Measurements from ENCODE around the gene CHL1.

Gene CHL1, protein sequence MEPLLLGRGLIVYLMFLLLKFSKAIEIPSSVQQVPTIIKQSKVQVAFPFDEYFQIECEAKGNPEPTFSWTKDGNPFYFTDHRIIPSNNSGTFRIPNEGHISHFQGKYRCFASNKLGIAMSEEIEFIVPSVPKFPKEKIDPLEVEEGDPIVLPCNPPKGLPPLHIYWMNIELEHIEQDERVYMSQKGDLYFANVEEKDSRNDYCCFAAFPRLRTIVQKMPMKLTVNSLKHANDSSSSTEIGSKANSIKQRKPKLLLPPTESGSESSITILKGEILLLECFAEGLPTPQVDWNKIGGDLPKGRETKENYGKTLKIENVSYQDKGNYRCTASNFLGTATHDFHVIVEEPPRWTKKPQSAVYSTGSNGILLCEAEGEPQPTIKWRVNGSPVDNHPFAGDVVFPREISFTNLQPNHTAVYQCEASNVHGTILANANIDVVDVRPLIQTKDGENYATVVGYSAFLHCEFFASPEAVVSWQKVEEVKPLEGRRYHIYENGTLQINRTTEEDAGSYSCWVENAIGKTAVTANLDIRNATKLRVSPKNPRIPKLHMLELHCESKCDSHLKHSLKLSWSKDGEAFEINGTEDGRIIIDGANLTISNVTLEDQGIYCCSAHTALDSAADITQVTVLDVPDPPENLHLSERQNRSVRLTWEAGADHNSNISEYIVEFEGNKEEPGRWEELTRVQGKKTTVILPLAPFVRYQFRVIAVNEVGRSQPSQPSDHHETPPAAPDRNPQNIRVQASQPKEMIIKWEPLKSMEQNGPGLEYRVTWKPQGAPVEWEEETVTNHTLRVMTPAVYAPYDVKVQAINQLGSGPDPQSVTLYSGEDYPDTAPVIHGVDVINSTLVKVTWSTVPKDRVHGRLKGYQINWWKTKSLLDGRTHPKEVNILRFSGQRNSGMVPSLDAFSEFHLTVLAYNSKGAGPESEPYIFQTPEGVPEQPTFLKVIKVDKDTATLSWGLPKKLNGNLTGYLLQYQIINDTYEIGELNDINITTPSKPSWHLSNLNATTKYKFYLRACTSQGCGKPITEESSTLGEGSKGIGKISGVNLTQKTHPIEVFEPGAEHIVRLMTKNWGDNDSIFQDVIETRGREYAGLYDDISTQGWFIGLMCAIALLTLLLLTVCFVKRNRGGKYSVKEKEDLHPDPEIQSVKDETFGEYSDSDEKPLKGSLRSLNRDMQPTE (N-terminal part only)

DNA sequence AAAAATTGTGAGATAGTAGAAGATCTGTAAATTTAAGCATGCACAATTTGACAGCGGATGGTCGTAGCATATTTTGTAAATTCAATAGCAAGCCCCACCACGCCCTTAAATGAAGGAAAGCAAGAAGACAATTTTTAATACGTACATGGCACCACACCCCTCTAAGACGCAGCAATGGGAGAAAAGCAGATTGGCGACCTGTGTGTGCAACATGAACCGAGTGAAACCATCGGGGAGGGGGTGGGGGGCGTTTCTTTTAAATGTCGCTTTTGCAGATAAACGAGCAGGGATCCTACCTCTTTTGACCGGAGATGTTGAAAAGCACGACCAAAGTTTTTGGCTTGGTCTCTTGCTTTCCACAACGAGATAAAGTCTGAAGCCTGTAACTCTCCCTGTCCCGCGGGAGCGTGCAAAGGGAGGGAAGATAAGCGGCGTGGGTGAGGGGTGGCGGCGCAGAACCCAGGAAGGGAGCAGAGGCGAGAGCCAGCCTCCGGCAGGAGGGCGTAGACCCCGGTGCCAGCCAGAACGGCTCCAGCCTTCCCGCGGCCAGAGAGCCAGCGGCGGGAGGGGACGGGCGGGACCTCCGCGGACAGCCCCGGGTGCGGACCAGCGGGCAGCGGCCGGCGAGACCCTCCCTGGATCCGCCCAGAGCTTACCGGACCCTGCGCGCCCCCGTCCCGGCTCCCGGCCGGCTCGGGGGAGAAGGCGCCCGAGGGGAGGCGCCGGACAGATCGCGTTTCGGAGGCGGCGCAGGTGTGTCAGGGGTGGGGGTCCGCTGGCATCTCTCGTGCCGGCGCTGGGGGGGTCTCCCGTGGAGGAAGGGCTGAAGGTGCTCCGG, at the start of gene CHL1:
CHL1 (plus strand) TSS at position 453 of the 838 bp plus-strand sequence. CDS start 123,014 bp downstream, outside the sequence.
- CTCF ChIA-PET: no interaction called here
- TF ChIP-seq, protein P1, sequence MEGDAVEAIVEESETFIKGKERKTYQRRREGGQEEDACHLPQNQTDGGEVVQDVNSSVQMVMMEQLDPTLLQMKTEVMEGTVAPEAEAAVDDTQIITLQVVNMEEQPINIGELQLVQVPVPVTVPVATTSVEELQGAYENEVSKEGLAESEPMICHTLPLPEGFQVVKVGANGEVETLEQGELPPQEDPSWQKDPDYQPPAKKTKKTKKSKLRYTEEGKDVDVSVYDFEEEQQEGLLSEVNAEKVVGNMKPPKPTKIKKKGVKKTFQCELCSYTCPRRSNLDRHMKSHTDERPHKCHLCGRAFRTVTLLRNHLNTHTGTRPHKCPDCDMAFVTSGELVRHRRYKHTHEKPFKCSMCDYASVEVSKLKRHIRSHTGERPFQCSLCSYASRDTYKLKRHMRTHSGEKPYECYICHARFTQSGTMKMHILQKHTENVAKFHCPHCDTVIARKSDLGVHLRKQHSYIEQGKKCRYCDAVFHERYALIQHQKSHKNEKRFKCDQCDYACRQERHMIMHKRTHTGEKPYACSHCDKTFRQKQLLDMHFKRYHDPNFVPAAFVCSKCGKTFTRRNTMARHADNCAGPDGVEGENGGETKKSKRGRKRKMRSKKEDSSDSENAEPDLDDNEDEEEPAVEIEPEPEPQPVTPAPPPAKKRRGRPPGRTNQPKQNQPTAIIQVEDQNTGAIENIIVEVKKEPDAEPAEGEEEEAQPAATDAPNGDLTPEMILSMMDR (IDR thresholded peaks at IDR 0.05; ENCODE audit: control extremely low read depth, extremely low read depth, low read depth, missing control alignments): no peak
- POLR2A ChIA-PET: no interaction called here
- peak; percentile 17 for DNase-seq (ENCODE audit: extremely low spot score)

DNA sequence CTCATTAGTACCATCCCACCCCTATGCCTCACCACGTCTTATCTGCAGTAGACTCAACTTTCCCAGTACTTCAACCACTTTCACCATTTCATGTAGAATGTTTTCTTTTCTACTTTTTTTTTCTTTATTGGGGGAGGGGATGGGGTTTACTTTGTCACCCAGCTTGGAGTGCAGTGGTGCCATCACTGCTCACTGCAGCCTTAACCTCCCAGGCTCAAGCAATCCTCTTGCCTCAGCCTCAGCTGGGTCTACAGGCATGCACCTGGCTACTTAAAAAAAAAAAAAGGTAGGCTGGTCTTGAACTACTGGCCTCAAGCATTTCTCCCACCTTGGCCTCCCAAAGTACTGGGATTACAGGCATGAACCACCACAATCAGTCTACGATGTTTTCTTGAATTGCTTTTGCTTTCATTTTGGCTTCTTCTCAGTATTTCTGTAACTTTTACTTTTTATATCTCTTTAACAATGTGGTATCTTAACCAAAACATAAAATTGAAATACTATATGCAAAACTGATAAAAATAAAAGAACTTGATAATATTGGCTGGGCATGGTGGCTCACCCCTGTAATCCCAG, 44.9 kb upstream of the CHL1 start:
- POLR2A ChIA-PET: no interaction called here
- DNase-seq (ENCODE audit: extremely low spot score): no peak
- TF ChIP-seq, protein P1 (IDR thresholded peaks at IDR 0.05; ENCODE audit: control extremely low read depth, extremely low read depth, low read depth, missing control alignments): no peak
- CTCF ChIA-PET: no interaction called here

DNA sequence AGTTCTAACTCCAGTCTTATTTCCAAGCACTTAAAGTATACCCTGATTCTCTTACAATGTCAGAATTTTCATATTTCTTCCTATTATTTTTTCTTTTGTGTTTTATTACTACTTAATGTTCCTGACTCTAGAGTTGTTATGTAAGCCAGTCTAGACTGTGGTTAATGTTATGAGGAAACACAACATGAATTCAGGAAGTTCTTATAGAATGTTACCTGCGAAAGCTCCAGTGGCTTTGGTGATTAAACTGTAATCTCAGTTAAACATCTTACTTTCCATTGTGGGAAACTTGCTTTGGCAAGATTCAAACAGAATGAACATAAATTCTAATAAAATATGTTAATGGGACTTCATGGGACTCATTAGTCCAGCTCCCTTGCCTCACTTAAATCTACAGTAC, 36.6 kb upstream of the CHL1 start:
- DNase-seq (ENCODE audit: extremely low spot score): no peak
- ChIA-PET CTCF (interaction anchor here (0.6 to 1.3 kb wide), 3 partner anchors 30 to 58 kb away, joined by 3 read pairs; no protein-coding TSS in a partner anchor), POLR2A (no interaction called here)
- TF ChIP-seq, protein P1 (IDR thresholded peaks at IDR 0.05; ENCODE audit: control extremely low read depth, extremely low read depth, low read depth, missing control alignments): no peak

GRCh38 chr3:166071-166470, 30.5 kb upstream of the CHL1 start:
- TF ChIP-seq, protein P1 (IDR thresholded peaks at IDR 0.05; ENCODE audit: control extremely low read depth, extremely low read depth, low read depth, missing control alignments): no peak
- DNase-seq (ENCODE audit: extremely low spot score): no peak
- POLR2A ChIA-PET: no interaction called here
- CTCF ChIA-PET: interaction anchor here (1.2 to 1.3 kb wide), 2 partner anchors 13 to 16 kb away, joined by 3 read pairs; no protein-coding TSS in a partner anchor

DNA sequence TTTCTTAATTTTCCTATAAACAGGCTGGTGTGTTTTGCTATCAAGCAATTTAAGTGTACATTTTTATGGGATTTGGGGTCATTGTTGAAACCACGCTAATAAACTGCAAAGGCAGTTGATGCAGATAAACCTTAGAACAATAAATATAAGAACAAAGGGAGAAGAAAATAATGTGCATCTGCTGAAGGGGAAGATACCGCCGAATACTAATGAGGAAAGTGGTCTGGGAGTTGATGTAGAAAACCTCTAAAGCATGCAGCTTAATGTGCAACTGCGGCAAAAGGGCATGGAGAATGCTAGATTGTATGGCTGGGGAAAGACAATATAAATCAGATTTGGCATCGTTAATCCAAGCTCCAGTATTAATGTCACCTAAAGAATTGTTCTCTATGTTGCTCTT, 29.8 kb upstream of the CHL1 start:
- ChIA-PET POLR2A (no interaction called here), CTCF (interaction anchor here (1.2 to 1.3 kb wide), 2 partner anchors 12 to 17 kb away, joined by 3 read pairs; no protein-coding TSS in a partner anchor)
- TF ChIP-seq, protein P1 (IDR thresholded peaks at IDR 0.05; ENCODE audit: control extremely low read depth, extremely low read depth, low read depth, missing control alignments): no peak
- DNase-seq (ENCODE audit: extremely low spot score): no peak
